ENCODE measurements around the gene CDK7.

DNA sequence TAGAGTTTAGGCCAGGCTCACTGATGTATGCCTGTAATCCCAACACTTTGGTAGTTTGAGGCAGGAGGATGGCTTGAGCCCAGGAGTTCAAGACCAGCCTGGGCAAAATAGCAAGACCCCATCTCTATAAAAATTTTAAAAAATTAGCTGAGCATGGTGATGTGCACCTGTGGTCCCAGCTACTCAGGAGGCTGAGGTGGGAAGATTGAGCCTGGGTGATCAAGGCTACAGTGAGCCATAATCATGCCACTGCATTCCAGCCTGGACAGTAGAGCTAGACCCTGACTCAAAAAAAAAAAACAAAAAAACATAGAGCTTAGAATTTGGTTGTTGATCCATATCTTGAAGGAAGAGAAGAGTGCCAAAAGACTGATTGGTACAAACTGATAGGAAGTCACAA lies 14.7 kb upstream of the CDK7 start:
- TF ChIP-seq POLR2A (IDR thresholded peaks at IDR 0.05): no peak
- TF ChIP-seq, protein P1, sequence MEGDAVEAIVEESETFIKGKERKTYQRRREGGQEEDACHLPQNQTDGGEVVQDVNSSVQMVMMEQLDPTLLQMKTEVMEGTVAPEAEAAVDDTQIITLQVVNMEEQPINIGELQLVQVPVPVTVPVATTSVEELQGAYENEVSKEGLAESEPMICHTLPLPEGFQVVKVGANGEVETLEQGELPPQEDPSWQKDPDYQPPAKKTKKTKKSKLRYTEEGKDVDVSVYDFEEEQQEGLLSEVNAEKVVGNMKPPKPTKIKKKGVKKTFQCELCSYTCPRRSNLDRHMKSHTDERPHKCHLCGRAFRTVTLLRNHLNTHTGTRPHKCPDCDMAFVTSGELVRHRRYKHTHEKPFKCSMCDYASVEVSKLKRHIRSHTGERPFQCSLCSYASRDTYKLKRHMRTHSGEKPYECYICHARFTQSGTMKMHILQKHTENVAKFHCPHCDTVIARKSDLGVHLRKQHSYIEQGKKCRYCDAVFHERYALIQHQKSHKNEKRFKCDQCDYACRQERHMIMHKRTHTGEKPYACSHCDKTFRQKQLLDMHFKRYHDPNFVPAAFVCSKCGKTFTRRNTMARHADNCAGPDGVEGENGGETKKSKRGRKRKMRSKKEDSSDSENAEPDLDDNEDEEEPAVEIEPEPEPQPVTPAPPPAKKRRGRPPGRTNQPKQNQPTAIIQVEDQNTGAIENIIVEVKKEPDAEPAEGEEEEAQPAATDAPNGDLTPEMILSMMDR (IDR thresholded peaks at IDR 0.05): no peak

All from thyroid gland (tissue), 4 donors.